ENCODE results near the gene TXLNG.
"Not testable (repeated sequence)": the region's sequence is repeated elsewhere in the genome, so short reads cannot be mapped to it uniquely, and the experiment has no call there.

- TF ChIP-seq CTCF (IDR thresholded peaks at IDR 0.05); EZH2 (IDR thresholded peaks at IDR 0.05; ENCODE audit: borderline replicate concordance, insufficient read depth, low read depth, low read length, poor library complexity, severe bottlenecking): not testable (repeated sequence)
Observed at GRCh38 chrX:16761500-16761899, 24.8 kb upstream of the TXLNG start.

Measured in B cell (primary cell).